Keratinocyte (primary cell): ENCODE results near the gene GSTCD.

Experiments used
- CTCF ChIP-seq, 3 experiments: IDR thresholded peaks in 1 of 3; conservative IDR thresholded peaks in 1 of 3; optimal IDR thresholded peaks in 1 of 3; 2 replicates in 2 of 3; 3 replicates in 1 of 3; pipeline versions ENCODE3 to v1.5.1; 2011; ENCODE audit warnings: low read length in 3 of 3, mild to moderate bottlenecking in 3 of 3, moderate library complexity in 2 of 3, control low read depth in 1 of 3, inconsistent platforms in 1 of 3; ENCODE audit not compliant: insufficient read depth in 2 of 3; ENCODE audit errors: extremely low read depth in 1 of 3
- EZH2 ChIP-seq: IDR thresholded peaks from one replicate; pipeline ENCODE4 v1.6.1; 2012; ENCODE audit warnings: inconsistent platforms, mild to moderate bottlenecking, low read length, moderate library complexity

DNA sequence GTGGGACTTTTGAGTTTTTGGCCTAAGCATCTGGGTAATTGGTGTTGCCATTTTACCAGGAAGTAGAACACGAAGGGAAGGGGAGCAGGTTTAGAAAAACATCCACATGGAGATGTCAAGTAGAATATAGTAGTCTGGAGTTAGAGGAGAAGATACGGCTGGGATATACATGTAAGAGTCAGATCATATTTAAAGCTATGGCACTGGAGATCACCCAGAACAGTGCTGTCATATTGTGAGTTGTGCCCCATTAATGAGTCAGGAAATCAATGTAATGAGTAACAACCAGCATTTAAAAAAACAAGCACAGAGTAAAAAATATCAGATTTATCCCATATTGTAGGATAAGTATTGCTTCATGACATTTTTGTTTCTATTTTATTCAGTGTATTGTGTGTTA, 4.2 kb downstream of the GSTCD start:
- TF ChIP-seq CTCF (optimal IDR thresholded peaks at IDR 0.05 in 1 of 3, IDR thresholded peaks at IDR 0.05 in 1 of 3, conservative IDR thresholded peaks at IDR 0.05 in 1 of 3; ENCODE audit: extremely low read depth in 1 of 3, insufficient read depth in 2 of 3, low read length in 3 of 3) (no peak), EZH2 (no peak)
